Medulla oblongata (tissue), 1 donor: ENCODE data around the gene CLCN7.

Experiments used
- DNase-seq: peaks from one replicate; pipeline ENCODE4 v3.0.0-alpha.2; 2015; ENCODE audit errors: extremely low spot score

The CLCN7 gene

GRCh38 chr16:1464894-1465566, 9.8 kb downstream of the CLCN7 start:
- no peak for DNase-seq

- DNase-seq, result no peak
Observed at GRCh38 chr16:1464196-1464893, 10.5 kb downstream of the CLCN7 start.

- DNase-seq, result no peak
Observed at GRCh38 chr16:1461146-1461545, 13.7 kb downstream of the CLCN7 start.

GRCh38 chr16:1460602-1461138, 14.2 kb downstream of the CLCN7 start:
- no peak for DNase-seq

GRCh38 chr16:1459967-1460366, 14.9 kb downstream of the CLCN7 start:
- DNase-seq, result no peak

GRCh38 chr16:1458977-1459341, 15.9 kb downstream of the CLCN7 start:
- DNase-seq, result no peak

- DNase-seq, result no peak
Observed at GRCh38 chr16:1458336-1458976, 16.4 kb downstream of the CLCN7 start.

GRCh38 chr16:1457489-1458245, 17.2 kb downstream of the CLCN7 start:
- no peak for DNase-seq

- DNase-seq, result no peak
Observed at GRCh38 chr16:1456951-1457350, 17.9 kb downstream of the CLCN7 start.

GRCh38 chr16:1455190-1456171, 19.3 kb downstream of the CLCN7 start:
- no peak for DNase-seq

GRCh38 chr16:1454561-1454960, 20.3 kb downstream of the CLCN7 start:
- DNase-seq, result no peak

- no peak for DNase-seq
Observed at GRCh38 chr16:1453316-1453715, 21.5 kb downstream of the CLCN7 start.

- no peak for DNase-seq
Observed at GRCh38 chr16:1452530-1452929, 22.3 kb downstream of the CLCN7 start.

GRCh38 chr16:1451702-1452392, 23.0 kb downstream of the CLCN7 start:
- no peak for DNase-seq

- no peak for DNase-seq
Observed at GRCh38 chr16:1450841-1451240, 24.0 kb downstream of the CLCN7 start.

- no peak for DNase-seq
Observed at GRCh38 chr16:1450218-1450617, 24.6 kb downstream of the CLCN7 start.

GRCh38 chr16:1449201-1449788, 25.5 kb downstream of the CLCN7 start:
- DNase-seq, result no peak

GRCh38 chr16:1448536-1449116, 26.2 kb downstream of the CLCN7 start:
- no peak for DNase-seq

GRCh38 chr16:1447965-1448364, 26.9 kb downstream of the CLCN7 start:
- no peak for DNase-seq
